NB4 (cell line): ENCODE measurements around the gene FAIM2.

Experiments used
- DNase-seq: peaks from one replicate; pipeline ENCODE4 v3.0.0; 2010; ENCODE audit warnings: low read depth
- H3K4me3 ChIP-seq: one replicate; pipeline ENCODE4 v1.5.1; 2011; ENCODE audit warnings: mild to moderate bottlenecking, low read depth, low read length, moderate library complexity
- CTCF ChIP-seq: IDR thresholded peaks from one replicate; pipeline ENCODE4 v1.5.1; 2012; ENCODE audit warnings: low read depth, low read length
- MAX ChIP-seq: IDR thresholded peaks from 2 replicates; pipeline ENCODE4 v1.6.1; 2011; ENCODE audit warnings: low read depth, low read length
- MYC ChIP-seq: IDR thresholded peaks from 2 replicates; pipeline ENCODE4 v1.6.1; 2011; ENCODE audit warnings: low read depth, low read length
- POLR2A ChIP-seq: IDR thresholded peaks from 2 replicates; pipeline ENCODE4 v1.6.1; 2011; ENCODE audit warnings: mild to moderate bottlenecking; ENCODE audit not compliant: insufficient read length; ENCODE audit errors: extremely low read depth

The FAIM2 gene

GRCh38 chr12:49945394-49946080 lies 41.8 kb upstream of the FAIM2 start:
- no peak overlapping the region for H3K4me3 ChIP-seq
- DNase-seq = peak; percentile 93
- peak; percentile 96 for TF ChIP-seq CTCF
- no peak for TF ChIP-seq POLR2A
- TF ChIP-seq MAX = peak; percentile 64; the same call in 1 of the 2 replicates

- no peak for DNase-seq
- TF ChIP-seq CTCF (no peak), POLR2A (no peak), MYC (no peak), MAX (no peak)
- no peak overlapping the region for H3K4me3 ChIP-seq
These were observed 41.0 kb upstream of the FAIM2 start for GRCh38 chr12:49944718-49945117.

DNA sequence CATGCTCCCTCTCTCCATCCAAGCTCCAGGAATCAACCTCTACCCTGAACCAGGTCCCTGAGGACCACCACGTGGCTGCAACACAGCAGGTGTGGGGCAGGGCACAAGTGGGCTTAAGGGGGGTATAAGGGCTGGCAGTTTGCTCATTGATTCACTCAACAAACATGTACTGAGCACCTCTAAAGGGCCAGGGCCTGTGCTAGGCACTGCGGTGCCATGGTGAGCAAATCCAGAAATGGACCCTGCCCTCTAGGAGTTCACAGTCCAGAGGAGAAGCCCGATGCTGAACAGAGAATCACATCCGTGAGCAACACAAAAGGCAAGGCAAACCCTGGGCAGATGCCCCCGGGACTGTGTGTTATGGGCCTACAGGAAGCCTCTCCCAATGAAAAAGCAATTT lies 40.3 kb upstream of the FAIM2 start:
- TF ChIP-seq CTCF (no peak), MAX (no peak), MYC (no peak), POLR2A (no peak)
- H3K4me3 ChIP-seq = no peak overlapping the region
- DNase-seq = no peak

- no peak overlapping the region for H3K4me3 ChIP-seq
- TF ChIP-seq POLR2A = no peak
- no peak for TF ChIP-seq MAX
- no peak for TF ChIP-seq CTCF
- TF ChIP-seq MYC = no peak
- DNase-seq = peak; percentile 58
These were observed 39.9 kb upstream of the FAIM2 start for GRCh38 chr12:49943625-49943960.

DNA sequence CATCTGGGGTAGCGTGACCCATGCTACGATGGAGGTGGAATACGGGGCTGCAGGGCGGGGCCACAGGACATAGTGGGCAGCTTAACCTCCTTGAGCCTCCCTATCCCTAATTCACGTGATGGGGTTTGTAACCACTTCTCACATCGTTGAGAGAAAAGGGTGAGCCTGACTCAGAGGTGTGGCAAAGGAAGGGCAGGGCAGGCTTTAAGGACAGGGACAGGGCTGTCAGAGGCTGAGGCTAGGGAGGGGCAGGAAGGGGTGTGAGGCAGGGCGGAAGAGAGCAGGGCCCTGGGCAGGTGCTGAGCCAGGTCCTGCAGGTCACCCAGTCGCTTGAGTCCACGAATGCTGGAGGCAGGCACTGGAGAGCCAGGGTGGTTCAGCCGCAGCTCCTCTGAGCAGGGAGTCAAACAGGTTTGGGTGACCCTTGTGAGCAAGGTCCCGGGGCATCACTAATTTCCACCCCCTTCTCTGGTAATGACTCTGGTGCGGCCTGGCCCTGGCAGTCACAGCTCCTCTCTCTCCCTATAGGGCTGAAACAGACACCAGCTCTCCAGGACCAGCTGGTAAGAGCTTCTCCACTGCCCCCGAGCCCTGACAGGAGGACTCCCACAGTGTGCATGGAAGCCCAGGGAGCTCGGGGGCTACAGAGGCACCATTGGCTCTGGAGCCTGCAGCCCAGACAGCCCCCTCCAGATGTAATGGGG lies 39.4 kb upstream of the FAIM2 start:
- TF ChIP-seq POLR2A = no peak
- no peak for DNase-seq
- no peak overlapping the region for H3K4me3 ChIP-seq

GRCh38 chr12:49942512-49942893 lies 38.8 kb upstream of the FAIM2 start:
- no peak for DNase-seq
- H3K4me3 ChIP-seq = no peak overlapping the region
- TF ChIP-seq MYC (no peak), CTCF (no peak)
